SIG-M5 treated with dmso at 0.1 percent for 504 hours (cell line): ENCODE data around the gene ZFYVE9.
"Not testable (repeated sequence)": the region's sequence is repeated elsewhere in the genome, so short reads cannot be mapped to it uniquely, and the experiment has no call there.

Experiments
- DNase-seq: peaks from one replicate; lab custom pipeline; 2025; ENCODE audit not compliant: unreplicated experiment; lab: John Stamatoyannopoulos, UW

Gene ZFYVE9

DNA sequence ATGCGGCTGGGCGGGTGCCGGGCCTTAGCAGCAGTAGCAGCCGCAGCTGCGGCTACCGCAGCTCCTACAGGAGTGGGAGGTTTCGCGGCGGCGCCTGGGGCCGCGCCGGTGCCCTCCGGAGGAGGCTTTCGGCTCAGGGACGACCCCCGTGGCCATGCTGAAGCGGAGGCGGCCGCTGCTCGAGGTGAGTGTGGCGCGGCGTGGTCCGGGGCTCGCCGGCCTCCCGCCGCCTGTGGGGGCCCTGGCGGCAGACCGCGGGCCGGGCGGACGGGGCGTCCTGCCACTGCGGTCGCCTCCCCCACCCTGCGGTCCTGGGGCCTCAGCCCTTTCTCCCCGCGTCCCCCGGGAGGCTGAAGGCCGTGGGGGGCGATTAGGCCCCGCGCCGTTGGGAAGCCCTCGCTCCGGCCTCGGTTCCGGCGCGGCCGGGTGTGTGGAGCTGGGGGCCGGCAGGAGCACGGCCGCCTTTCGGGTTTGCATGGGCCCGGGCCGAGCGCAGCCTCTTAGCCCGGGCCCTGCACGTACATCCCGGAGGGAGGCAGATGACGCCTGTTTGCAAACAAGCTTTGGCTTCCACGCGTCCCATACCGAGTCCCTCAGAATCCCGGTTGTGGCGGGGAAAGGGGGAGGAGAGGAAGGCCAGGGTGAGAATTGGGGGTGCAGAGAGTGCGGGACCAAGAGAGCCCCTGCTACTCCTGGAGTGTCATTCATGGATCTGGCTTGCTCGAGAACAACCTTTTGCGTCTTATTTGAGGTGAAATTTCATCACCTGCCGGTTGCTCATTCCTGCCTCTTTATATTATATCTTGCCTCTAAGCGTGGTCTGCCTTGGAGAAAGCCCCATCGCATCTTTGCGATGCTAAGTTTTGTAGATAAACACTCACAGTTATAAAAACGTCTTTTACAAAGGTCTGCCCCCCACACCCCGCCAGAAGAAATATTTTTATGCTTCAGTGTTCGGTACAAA, 613 bp downstream of the ZFYVE9 start:
- no peak for DNase-seq

DNA sequence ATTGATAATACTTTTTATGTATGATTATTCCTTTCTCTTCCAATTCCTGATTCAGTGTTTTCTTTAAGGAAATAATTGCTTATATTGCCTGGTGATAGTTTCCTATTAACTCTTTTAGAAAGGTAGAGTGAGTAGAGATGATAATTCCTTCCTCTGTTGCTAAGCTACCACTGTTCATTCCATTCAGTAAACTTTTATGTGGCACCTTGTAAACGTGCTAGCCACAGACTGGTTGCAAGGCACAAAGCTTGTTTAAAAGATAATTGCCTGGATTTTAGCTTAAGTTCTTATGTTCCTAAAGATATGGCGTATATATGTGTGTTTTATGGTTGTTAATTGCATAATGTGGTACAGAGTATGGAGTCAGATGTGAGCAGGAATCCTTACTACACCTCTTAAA, 3.2 kb downstream of the ZFYVE9 start:
- no peak for DNase-seq

DNA sequence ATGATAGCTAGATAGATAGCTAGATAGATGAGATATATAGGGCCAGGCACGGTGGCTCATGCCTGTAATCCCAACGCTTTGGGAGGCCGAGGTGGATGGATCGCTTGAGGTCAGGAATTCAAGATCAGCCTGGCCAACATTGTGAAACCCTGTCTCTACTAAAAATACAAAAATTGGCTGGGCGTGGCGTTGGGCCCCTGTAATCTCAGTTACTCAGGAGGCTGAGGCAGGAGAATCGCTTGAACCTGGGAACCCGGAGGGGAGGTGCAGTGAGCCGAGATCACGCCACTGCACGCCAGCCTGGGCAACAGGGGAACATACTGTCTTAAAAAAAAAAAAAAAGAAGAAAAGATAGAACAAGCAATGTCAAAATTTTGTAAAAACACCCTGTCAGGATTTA, 8.6 kb downstream of the ZFYVE9 start:
- DNase-seq, result not testable (repeated sequence)

DNA sequence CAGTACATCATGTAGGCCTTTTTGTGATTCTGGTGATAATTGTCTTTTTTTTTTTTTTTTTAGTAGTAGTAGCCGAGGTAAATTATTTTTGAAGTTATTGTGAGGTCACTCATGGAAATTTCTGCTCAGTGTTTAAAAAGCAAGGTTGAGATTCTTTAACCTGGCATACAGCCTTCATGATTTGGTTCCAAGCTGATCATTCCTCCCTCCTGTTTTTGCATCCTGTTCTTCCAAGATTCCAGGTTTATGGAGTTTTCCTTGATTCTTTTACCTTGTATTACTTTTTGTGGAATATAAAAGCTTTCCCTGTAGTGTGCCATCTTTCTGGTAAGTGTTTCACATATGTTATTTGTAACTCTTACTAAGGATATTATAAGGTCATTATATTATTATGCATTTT, 9.1 kb downstream of the ZFYVE9 start:
- DNase-seq, result no peak

- DNase-seq, result no peak
Observed at GRCh38 chr1:52152572-52152971, 10.7 kb downstream of the ZFYVE9 start.

DNA sequence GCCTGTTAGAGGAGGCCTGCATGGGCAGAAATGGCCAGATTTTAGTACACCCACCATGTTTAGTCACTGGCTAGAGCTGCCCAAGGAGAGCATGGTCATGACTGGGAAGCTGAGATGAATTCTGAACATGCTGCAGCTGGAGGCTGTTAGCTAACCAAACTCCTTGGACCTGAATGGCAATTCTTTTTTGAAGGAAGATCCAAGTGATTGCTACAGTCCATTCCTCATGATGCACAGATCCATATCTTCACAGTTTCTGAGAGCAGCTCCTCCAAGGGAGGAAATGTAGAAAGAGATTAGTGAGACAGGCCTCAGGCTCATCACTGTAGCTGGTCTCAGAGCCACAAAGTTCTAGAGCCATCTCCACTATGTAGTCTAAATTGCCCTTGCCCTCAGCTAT, 11.1 kb downstream of the ZFYVE9 start:
- no peak for DNase-seq

DNA sequence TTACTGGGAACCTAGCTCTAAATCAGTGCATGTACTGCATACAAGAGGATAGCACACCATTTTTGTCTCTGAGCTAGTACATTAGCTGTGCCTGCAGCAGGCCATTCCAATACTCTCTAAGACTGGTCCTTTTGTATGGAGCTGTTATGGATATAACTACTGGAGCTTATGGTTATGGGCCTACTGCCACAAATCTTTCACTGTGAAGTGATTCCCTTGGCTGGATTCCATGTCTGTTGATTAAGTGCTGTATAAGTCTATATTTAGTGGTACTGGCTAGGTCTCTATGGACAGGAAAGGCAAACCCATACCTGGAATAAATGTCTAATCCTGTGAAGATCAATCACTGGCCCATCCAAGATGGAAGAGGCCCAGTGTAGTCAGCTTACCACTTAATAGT, 12.0 kb downstream of the ZFYVE9 start:
- DNase-seq, result no peak

DNA sequence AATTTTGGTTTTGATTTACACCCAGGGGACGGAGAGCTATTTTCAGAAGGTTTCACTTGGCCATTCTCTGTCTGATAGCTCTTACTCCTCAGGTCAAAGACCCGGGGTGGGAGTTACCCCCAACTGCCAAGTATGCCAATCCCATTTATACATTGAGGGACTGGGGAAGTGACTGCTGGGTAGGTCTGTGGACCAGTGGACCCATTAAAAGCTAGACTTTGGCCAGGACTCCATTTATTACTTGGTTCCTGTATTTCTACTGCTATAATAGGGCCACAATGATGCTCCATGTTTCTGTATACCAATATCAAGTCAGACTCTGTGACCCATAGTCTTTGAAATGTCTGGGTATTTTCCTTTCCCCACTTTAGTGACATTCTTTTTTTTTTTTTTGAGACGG, 14.6 kb downstream of the ZFYVE9 start:
- DNase-seq, result no peak

DNA sequence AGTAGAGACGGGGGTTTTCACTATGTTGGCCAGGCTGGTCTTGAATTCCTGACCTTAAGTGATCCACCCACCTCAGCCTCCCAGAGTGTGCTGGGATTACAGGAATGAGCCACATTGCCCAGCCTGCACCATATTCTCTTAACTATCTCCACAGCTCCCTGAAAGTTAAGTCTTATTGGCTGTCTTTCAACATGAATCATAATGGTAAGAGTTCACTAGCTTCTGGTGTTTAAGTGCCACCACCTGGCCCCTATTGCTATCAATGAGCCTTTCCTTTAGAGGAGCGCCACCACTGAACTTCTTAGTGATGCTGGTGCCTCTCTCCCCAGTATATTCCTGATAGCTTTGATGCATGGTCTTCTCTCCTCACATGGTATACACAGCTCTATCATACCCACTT, 15.7 kb downstream of the ZFYVE9 start:
- no peak for DNase-seq

- no peak for DNase-seq
Observed at GRCh38 chr1:52158218-52158617, 16.3 kb downstream of the ZFYVE9 start.

- no peak for DNase-seq
Observed at GRCh38 chr1:52159033-52159789, 17.3 kb downstream of the ZFYVE9 start.

- DNase-seq, result no peak
Observed at GRCh38 chr1:52162947-52163346, 21.1 kb downstream of the ZFYVE9 start.

GRCh38 chr1:52164604-52165003, 22.7 kb downstream of the ZFYVE9 start:
- no peak for DNase-seq

GRCh38 chr1:52166996-52167753, 25.3 kb downstream of the ZFYVE9 start:
- DNase-seq, result no peak

DNA sequence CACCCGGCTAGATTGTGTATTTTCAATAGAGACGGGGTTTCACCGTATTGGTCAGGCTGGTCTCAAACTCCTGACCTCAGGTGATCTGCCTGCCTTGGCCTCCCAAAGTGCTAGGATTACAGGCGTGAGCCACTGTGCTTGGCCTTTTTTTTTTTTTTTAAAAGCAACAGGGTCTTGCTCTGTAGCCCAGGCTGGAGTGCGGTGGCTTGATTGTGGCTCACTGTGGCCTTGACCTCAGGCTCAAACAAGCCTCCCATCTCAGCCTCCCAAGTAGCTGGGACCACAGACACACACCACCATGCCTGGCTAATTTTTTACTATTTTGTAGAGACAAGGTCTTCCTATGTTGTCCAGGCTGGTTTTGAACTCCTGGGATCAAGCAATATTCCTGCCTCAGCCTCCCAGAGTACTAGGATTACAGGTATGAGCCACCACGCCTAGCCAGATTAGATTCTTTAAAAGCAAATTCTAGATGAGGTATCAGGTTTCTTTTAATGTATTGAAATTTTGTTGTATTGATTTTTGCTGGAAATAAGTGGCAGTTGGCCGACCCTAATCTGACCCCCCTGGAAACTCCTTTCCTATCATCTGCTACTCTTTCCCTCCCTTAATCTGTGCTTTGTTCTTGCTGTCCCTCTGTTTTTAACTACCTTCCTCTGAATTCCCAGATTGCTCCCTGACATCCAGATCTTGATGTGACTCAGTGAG, 26.6 kb downstream of the ZFYVE9 start:
- no peak for DNase-seq

DNA sequence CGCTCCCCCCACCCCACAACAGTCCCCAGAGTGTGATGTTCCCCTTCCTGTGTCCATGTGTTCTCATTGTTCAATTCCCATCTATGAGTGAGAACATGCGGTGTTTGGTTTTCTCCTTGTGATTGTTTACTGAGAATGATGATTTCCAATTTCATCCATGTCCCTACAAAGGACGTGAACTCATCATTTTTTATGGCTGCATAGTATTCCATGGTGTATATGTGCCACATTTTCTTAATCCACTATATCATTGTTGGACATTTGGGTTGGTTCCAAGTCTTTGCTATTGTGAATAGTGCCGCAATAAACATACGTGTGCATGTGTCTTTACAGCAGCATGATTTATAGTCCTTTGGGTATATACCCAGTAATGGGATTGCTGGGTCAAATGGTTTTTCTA, 29.3 kb downstream of the ZFYVE9 start:
- not testable (repeated sequence) for DNase-seq

DNA sequence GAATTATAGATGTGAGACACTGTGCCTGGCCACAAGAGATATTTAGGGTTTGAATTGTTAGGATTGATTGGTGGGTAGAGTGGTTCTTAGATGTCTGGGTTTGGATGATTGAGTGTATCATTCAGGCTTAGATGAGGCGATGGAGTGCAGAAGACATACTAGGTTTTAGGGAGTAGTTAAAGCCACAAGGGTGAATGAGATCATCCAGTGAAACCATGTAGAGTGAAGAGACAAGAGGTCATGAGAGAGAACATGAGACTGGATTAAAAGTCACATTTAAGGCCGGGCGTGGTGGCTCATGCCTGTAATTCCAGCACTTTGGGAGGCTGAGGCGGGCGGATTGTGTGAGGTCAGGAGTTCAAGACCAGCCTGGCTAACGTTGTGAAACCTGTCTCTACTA, 37.2 kb downstream of the ZFYVE9 start:
- DNase-seq, result no peak

DNA sequence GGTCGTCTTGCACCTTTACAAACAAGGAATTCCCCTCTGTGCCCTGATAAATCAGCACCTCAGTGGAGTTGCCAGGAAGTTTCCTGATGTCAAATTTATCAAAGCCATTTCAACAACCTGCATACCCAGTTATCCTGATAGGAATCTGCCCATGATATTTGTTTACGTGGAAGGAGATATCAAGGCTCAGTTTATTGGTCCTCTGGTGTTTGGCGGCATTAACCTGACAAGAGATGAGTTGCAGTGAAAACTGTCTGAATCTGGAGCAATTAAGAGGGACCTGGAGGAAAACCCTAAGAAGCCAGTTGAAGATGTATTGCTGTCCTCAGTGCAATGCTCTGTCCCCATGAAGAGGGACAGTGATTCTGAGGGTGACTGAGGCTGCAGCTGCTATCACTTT, 38.3 kb downstream of the ZFYVE9 start:
- DNase-seq, result no peak

- not testable (repeated sequence) for DNase-seq
Observed at GRCh38 chr1:52181759-52182158, 39.9 kb downstream of the ZFYVE9 start.

DNA sequence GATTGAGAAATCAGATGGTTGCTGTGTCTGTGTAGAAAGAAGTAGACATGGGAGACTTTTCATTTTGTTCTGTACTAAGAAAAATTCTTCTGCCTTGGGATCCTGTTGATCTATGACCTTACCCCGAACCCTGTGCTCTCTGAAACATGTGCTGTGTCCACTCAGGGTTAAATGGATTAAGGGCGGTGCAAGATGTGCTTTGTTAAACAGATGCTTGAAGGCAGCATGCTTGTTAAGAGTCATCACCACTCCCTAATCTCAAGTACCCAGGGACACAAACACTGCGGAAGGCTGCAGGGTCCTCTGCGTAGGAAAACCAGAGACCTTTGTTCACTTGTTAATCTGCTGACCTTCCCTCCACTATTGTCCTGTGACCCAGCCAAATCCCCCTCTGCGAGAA, 40.4 kb downstream of the ZFYVE9 start:
- DNase-seq, result not testable (repeated sequence)

DNA sequence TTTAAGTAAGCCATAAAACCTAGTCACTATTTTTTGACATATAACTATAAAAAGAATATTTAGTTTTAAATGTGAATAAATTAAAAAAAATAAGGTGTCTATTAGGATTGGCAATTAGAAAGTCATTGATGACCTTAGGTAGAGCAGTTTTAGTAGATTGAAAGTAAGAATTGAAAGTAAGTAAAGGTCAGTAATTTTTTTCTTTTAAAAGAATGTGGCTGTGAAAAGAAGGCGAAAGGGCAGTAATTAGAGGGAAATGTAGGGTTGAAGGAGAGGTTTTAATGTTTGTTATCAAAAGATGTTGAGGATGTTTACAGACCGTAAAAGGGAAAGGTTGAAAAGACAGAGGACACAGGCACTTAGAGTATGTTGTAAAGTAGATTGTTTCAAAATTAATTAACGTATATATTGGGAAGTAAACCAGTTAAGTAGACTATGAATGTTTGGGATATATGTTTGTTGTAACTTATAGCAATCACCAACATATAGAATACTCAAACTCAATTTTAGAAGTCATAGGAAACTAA, 41.0 kb downstream of the ZFYVE9 start:
- DNase-seq, result no peak
